Fibroblast of skin of right quadriceps (primary cell): ENCODE results near the gene CRTAP.
A peak's percentile ranks its signal among the peaks of the same experiment; 100 is the strongest.
"Not testable (repeated sequence)": the region's sequence is repeated elsewhere in the genome, so short reads cannot be mapped to it uniquely, and the experiment has no call there.

Experiments used
- DNase-seq: peaks from one replicate; pipeline ENCODE4 v3.0.0-alpha.2; 2013

The CRTAP gene

GRCh38 chr3:33181641-33182040, 67.8 kb downstream of the CRTAP start:
- not testable (repeated sequence) for DNase-seq

- no peak for DNase-seq
Measured at GRCh38 chr3:33184863-33185262, 71.0 kb downstream of the CRTAP start.

- no peak for DNase-seq
Measured at GRCh38 chr3:33186524-33187367, 72.9 kb downstream of the CRTAP start.

- DNase-seq = peak; percentile 14
Measured at GRCh38 chr3:33187368-33187634, 73.5 kb downstream of the CRTAP start.

- no peak for DNase-seq
Measured at GRCh38 chr3:33194303-33194702, 80.5 kb downstream of the CRTAP start.

GRCh38 chr3:33196538-33196937, 82.7 kb downstream of the CRTAP start:
- DNase-seq = no peak
